ENCODE data around the gene C1orf232.

- TF ChIP-seq POLR2A (IDR thresholded peaks at IDR 0.05; ENCODE audit: low read length) (no peak), POLR2AphosphoS2 (conservative IDR thresholded peaks at IDR 0.05; ENCODE audit: low read length) (no peak), CTCF (IDR thresholded peaks at IDR 0.05) (no peak), JUNB (IDR thresholded peaks at IDR 0.05) (no peak), CEBPB (IDR thresholded peaks at IDR 0.05) (no peak), MAX (IDR thresholded peaks at IDR 0.05) (no peak), ZFP36 (IDR thresholded peaks at IDR 0.05; ENCODE audit: borderline replicate concordance, partially characterized antibody) (no peak), REST (IDR thresholded peaks at IDR 0.05) (no peak), E2F6 (IDR thresholded peaks at IDR 0.05; ENCODE audit: borderline replicate concordance, low read depth) (no peak), HOXA7 (CRISPR knock-in tag; IDR thresholded peaks at IDR 0.05) (no peak), RFX5 (IDR thresholded peaks at IDR 0.05) (no peak)
Observed at GRCh38 chr1:26168410-26169197, at the start of gene C1orf232.

Data from A549 (cell line).